Hypothalamus (tissue), 51 donors: ENCODE results near the gene CELSR3.

ENCODE experiments used
- DNase-seq, 51 donors: peaks; one replicate each; lab custom pipeline; 2025; lab: John Stamatoyannopoulos, UW

The CELSR3 gene

DNA sequence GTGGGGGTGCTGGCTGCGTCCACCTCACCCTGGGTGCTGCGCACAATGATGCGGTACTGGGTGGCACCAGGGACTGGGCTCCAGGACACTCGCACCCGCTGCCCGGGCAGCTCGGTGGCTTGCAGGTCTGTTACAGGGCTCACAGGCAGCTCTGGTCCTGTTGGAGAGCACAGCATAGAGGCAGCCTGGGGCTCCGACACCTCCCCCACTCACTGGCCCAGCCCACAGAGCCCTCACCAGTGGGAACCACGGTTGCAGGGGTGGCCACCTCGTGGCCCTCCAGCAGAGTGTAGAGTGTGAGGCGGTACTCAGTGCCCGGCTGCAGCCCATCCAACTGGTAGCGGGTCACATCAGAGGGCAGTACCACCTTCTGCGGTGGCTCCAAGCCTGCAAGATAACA is 71.2 kb downstream of the CELSR3 start:
- no peak for DNase-seq

DNA sequence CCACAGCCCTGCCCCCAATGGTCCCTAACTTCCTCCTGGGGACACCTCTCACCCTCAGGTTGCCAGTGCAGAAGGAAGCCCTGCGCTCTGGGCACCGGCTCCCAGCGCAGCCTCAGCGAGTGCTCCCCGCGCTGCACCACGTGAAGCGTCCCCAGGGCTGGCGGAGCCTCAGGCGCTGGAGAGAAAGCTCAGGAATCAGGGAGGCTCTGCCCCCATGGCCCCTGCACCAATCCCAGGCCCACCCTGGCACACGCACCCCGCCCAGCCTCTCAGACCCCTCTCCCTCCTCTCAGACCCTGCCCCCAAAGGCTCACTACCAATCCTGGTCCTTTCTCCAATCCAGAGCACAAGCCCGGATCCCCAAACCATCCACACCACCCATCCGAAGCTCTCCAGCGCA is 74.5 kb downstream of the CELSR3 start:
- DNase-seq, result peak in 2 of 51 donors; percentile 5 to 23

DNA sequence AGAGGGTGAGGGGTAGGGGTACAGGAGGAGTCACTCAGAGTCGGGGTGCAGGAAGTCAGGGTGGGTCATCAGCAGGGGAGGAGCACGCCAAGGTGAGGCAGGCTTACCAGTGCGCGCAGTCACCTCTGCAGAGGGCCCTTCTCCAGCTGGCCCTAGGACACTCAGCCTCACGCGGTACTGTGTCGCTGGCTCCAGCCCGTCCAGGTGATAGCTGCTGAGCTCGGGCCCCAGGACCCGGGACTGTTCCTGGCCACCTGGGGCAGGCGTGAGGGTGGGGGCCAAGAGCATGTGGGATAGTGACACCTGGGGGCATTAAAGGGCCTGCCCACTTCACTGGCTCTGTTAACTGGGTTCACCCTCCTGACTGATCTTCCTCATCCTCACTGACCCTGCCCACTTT is 75.0 kb downstream of the CELSR3 start:
- no peak for DNase-seq
